C4-2B (cell line): ENCODE results near the gene KCNMA1.

Experiments used
- H3K27ac ChIP-seq: fragments of 450-650 bp; 2 replicates; pipeline ENCODE4 v1.5.1; 2017
- ZFX ChIP-seq: fragments of 450-650 bp; IDR thresholded peaks from 2 replicates; pipeline ENCODE4 v1.6.1; 2017
- TF ChIP-seq, protein P1 (sequence below): fragments of 450-650 bp; conservative IDR thresholded peaks from 2 replicates; pipeline ENCODE4 v1.5.1; 2017; ENCODE audit warnings: mild to moderate bottlenecking

The KCNMA1 gene

DNA sequence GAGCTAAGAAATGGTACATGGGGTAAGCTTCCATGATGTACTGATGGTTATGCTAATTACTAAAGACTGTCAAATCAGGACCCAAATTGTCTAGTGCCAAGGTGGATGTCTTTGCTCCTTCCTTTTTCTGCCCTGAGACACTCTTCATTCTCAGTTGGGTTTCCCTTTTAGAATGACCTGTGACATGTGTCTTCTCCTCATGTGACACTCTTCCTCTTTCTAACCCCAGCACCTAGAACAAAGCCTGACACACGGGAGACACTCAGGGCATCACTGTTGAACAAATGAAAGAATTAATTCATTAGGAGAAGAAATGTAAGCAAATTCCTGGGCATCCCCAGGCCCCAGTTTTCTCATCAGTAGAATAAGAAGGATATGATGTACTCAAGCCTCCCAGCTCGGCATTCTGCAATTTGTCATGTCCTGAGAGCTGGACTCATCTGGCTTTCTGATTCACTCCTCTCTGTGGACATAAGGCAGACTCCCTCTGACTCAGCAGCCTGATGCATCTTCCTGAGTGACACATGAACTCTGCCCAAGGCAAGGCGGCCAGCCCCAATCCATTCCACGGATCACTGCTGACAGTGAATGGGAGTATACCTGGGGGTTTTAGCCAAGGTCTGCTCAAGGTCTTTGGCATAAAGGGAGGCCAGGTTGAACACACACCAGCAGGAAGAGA is 473.8 kb downstream of the KCNMA1 start:
- no peak for TF ChIP-seq ZFX
- TF ChIP-seq, protein P1, sequence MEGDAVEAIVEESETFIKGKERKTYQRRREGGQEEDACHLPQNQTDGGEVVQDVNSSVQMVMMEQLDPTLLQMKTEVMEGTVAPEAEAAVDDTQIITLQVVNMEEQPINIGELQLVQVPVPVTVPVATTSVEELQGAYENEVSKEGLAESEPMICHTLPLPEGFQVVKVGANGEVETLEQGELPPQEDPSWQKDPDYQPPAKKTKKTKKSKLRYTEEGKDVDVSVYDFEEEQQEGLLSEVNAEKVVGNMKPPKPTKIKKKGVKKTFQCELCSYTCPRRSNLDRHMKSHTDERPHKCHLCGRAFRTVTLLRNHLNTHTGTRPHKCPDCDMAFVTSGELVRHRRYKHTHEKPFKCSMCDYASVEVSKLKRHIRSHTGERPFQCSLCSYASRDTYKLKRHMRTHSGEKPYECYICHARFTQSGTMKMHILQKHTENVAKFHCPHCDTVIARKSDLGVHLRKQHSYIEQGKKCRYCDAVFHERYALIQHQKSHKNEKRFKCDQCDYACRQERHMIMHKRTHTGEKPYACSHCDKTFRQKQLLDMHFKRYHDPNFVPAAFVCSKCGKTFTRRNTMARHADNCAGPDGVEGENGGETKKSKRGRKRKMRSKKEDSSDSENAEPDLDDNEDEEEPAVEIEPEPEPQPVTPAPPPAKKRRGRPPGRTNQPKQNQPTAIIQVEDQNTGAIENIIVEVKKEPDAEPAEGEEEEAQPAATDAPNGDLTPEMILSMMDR, result no peak
- peak overlapping the region; percentile 38; the same call in 1 of the 2 replicates for H3K27ac ChIP-seq

DNA sequence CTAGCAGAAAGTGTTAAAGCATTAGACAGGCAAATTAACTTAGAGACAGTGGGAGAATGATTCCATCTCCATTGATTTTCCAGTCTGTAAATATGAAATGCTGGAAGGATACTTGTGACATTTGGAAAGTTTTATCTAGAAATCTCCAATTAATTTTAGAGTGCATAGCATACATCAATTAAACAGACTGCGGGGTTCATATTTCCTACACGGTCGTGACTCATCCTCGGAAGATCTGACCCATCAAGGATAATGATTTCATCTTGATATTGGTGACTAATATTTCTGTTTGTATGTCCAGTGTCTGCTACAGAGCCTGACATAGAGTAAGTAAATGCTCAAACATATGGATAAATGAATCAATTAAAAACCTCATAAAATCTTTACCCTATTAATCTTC is 474.9 kb downstream of the KCNMA1 start:
- H3K27ac ChIP-seq, result no peak overlapping the region
- TF ChIP-seq, protein P1, result no peak
- TF ChIP-seq ZFX, result no peak

DNA sequence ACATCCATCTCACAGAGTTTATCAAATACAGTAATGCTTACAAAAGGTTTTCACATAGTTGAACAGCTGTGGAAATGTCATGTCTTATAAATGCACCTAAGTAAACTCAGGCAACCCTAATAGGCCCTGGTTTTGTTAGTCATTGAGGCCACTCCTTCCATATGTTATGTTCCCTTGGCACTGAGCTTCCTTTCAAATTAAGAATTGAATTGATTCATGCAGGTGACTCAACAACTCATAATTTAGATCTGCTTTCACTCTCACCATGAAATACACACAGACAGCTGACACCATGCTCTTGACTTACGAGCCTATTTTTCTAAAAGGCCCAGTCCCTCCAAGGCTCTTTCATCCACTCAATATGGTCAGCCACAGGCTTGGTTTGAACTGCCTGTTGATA is 476.9 kb downstream of the KCNMA1 start:
- TF ChIP-seq, protein P1, result no peak
- TF ChIP-seq ZFX, result no peak
- peak overlapping the region; percentile 14; the same call in 1 of the 2 replicates for H3K27ac ChIP-seq

DNA sequence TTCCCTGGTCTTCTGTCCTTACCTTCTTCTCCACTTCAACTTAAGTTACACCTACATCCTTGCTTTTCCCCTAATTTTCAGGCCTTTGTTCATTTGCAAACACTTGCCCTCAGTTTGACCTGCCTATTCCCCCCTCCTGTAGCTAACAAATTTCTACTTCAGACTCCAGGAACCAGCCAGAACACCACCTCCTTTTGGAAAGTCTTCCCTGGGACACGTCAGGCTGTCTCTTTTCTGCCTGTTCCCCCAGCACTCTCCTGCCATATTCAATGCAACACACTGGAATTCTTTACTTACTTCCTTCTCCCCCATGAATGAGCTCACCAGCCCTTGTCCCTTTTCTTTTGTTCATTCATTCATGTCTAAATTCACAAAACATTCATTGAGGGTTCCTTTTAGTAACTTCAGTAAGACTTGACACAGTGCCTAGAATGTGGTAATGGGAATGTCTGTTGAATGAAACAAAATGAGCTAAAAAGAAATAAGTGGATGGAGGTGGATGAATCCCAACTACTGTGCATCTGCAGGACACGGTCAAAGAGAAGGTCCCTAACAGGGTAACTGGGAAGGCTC is 478.0 kb downstream of the KCNMA1 start:
- peak overlapping the region; percentile 4; the same call in 1 of the 2 replicates for H3K27ac ChIP-seq
- TF ChIP-seq, protein P1, result no peak
- TF ChIP-seq ZFX, result no peak

DNA sequence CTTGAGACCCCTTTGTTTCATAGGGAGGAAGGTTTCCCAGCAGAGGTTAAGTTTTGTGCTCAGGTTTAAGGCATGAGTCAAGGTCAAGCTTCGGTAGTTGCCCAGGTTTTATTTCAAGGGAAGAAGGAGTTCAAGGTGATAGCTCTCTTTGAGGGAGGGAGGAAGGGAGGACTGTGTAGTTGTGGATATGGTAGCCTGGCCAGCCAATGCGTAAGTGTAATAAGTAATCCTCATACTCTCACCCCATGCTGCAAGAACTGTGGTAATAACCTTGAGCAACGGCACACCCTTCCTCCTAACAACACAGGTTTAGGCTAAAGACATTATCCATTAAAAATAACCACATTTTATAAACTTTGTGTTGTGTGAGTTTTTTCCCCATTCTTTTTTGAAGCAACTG is 478.9 kb downstream of the KCNMA1 start:
- peak overlapping the region; percentile 87 for H3K27ac ChIP-seq
- TF ChIP-seq ZFX, result no peak
- TF ChIP-seq, protein P1, result no peak

DNA sequence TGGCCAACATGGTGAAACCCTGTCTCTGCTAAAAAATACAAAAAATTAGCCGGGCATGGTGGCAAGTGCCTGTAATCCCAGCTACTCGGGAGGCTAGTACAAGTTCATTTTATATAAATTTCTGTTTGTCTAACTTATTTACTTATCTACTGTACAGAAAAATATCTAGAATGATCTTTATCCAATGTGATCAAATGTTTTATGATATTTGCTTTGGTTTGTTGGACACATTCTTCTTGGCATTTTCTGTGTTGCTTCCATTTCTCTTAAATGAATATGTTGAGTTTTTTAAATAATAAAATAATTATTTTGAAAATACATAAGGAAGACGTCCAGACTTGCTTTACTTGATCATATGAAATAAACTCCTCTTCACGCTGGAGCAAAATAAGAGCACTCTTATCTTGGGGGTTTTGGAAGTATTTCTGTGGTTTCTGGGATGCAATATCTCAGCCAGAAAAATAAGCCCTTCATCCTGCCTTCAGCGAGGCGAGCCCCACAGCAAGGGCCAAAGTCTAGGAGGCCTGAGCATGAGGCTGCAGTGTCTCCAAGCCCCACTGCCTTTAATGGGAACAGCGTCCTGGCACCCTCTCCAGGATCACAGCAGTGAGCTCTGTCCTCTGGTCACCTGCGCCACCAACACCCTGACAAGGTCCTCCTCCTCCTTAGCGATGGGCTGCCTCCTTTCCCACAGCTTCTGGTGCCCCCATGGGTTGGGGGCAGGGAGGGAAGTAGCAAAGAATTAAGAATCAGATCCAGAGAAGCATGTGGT is 480.2 kb downstream of the KCNMA1 start:
- H3K27ac ChIP-seq, result peak overlapping the region; percentile 87
- TF ChIP-seq ZFX, result no peak
- TF ChIP-seq, protein P1, result no peak

DNA sequence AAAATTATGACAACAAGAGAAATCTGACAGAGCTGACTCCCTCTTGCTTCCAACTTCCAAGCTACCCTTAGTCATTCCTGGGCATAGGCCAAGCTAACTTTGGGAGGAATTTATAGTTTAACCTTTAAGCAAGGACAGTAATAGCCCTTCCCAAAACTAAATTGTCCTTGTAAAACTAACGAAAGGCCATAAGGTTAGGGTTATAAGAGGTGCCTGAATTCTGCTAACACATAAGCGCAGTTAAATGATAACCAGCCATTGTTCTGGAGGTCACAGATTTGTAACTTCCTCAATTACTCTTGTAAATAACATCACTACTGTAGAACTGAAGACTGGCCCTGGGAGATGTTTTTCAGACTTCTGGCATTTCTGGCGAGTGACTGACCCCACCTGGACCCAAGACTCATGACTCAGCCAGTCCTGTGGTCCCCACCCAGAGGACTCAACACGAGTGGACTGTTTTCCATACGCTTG is 481.2 kb downstream of the KCNMA1 start:
- peak overlapping the region; percentile 87 for H3K27ac ChIP-seq
- TF ChIP-seq, protein P1, result no peak
- no peak for TF ChIP-seq ZFX
